HepG2 (cell line): ENCODE measurements around the gene GH2.

Source experiments
- ATF2 ChIP-seq: sonication (generic); formaldehyde crosslinking; IDR thresholded peaks from 2 replicates; pipeline ENCODE4 v1.4.0; 2020; ENCODE audit warnings: missing genetic modification reagents
- FOXK1 ChIP-seq: sonication (generic); formaldehyde crosslinking; IDR thresholded peaks from 2 replicates; pipeline ENCODE4 v1.4.0; 2020; ENCODE audit warnings: low read depth, missing genetic modification reagents, borderline replicate concordance
- FOXM1 ChIP-seq: sonication (generic); formaldehyde crosslinking; IDR thresholded peaks from 2 replicates; pipeline ENCODE4 v1.5.0; 2020; ENCODE audit warnings: missing genetic modification reagents
- NFE2L1 ChIP-seq: sonication (generic); formaldehyde crosslinking; IDR thresholded peaks from 2 replicates; pipeline ENCODE4 v1.4.0; 2020; ENCODE audit warnings: missing genetic modification reagents, mild to moderate bottlenecking, borderline replicate concordance
- SAP130 ChIP-seq: IDR thresholded peaks from 2 replicates; pipeline ENCODE4 v1.6.1; 2016; ENCODE audit warnings: low read depth
- SIN3A ChIP-seq: IDR thresholded peaks from 2 replicates; pipeline ENCODE4 v1.6.1; 2011; ENCODE audit warnings: low read depth, mild to moderate bottlenecking, control low read depth, low read length, borderline replicate concordance
- SNAPC4 ChIP-seq: sonication (generic); formaldehyde crosslinking; IDR thresholded peaks from 2 replicates; pipeline ENCODE4 v1.4.0; 2020; ENCODE audit warnings: mild to moderate bottlenecking, missing genetic modification reagents
- ZNF556 ChIP-seq: sonication (generic); formaldehyde crosslinking; IDR thresholded peaks from 2 replicates; pipeline ENCODE4 v1.4.0; 2020; ENCODE audit warnings: mild to moderate bottlenecking, missing genetic modification reagents, borderline replicate concordance

GRCh38 chr17:63831505-63831904 is 50.2 kb downstream of the GH2 start:
- TF ChIP-seq SNAPC4 (no peak), ATF2 (CRISPR knock-in tag) (no peak), FOXM1 (CRISPR knock-in tag) (no peak), NFE2L1 (CRISPR knock-in tag) (no peak), ZNF556 (CRISPR knock-in tag) (no peak), SAP130 (CRISPR knock-in tag) (no peak), FOXK1 (CRISPR knock-in tag) (no peak), SIN3A (no peak)
